ENCODE data around the gene LONRF2. TPM values are rescaled to one million over a fixed set of nuclear protein-coding genes. Genes with fewer than 3 reads are reported as not detected.

LONRF2 gene
- total and polyA plus RNA-seq, 2 experiments from 2014 or later, result under 0.01 TPM; not detected in 1

DNA sequence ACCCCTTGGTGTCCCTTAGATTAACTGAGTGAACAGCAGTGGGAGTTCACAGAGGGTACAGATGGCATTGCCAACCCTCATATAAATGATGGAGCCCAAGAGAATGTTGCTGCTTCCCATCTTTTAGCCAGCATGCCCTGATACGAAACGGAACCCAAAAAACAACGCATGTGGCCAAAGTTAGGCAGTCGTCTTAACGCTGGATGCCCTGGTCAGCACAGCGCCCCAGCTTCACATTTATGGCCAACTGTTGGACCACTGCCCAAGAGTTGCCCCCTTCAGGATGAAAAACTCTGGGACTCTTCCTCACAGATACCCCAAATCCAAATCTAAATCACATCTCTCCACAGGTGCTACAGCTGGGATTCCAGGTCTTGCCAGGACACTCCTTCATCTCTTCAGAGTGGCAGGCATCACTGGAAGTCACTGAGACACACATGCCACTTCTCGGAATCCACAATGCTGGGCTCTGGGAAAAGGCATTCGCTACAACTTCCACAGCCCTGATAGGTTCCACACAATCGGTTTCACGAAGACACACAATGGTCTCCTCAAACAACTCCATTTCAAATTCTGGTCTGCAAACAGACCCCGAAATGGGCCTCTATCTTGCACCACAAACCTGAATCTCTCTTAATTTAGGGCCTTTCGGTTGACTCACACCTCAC lies 44.6 kb downstream of the LONRF2 start:
- H3K9ac ChIP-seq, result no peak overlapping the region
- H3K27me3 ChIP-seq (replicated peaks; ENCODE audit: insufficient read depth), result 0 out of 2 replicates have a peak, but pooled peaks cover 3% of the 10 kb centered on the region
- no peaks in the 10 kb centered on the region for H3K4me1 ChIP-seq (ENCODE audit: insufficient read depth)
- in situ Hi-C loops (cut with MboI), result no loop called here
- no peak for DNase-seq
- H3K36me3 ChIP-seq (ENCODE audit: low read depth), result no peaks in the 10 kb centered on the region
- 80 to 82% methylated on average over 12 of the region's 12 CpGs for WGBS, 2 experiments (ENCODE audit: low coverage in 1 of 2, low lambda C conversion rate in 2 of 2, missing lambda C conversion rate in 2 of 2)
- no peak overlapping the region for H2AFZ ChIP-seq
- no peaks in the 10 kb centered on the region for H3K9me3 ChIP-seq (ENCODE audit: low read depth)
- H3K79me2 ChIP-seq (ENCODE audit: insufficient read depth), result no peaks in the 10 kb centered on the region
- no peak overlapping the region for H3K4me3 ChIP-seq
- H3K9me2 ChIP-seq (ENCODE audit: insufficient read depth), result no peaks in the 10 kb centered on the region
- H3F3A ChIP-seq (ENCODE audit: insufficient read depth), result no peaks in the 10 kb centered on the region
- no peak overlapping the region for H3K4me2 ChIP-seq (ENCODE audit: unreplicated experiment)
- no peaks in the 10 kb centered on the region for H4K20me1 ChIP-seq (ENCODE audit: insufficient read depth)
- no peak overlapping the region for H3K27ac ChIP-seq
- TF ChIP-seq EZH2phosphoT487 (IDR thresholded peaks at IDR 0.05; ENCODE audit: insufficient read depth, low read depth) (no peak), EZH2 (IDR thresholded peaks at IDR 0.05; ENCODE audit: insufficient read depth, poor library complexity, severe bottlenecking) (no peak)

DNA sequence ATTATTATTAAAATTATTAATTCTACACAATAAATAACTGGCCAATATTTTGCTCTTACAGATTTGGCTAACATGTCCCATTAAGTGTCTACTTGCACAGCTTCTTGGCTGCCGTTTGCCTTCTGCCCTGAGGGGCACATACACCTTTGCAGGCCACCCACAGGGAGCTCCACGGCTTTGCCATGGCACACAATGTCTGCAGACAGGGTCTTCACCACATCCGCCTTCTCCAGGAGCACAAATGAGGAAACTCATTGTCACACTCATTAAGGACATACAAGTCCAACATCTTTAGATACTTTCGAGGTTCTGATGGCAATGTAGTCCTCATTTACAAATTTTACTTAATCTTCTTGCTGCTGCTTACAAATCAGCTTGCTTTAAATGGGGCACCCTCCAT lies 45.6 kb downstream of the LONRF2 start:
- Histone ChIP-seq H3K36me3 (ENCODE audit: low read depth) (no peaks in the 10 kb centered on the region), H2AFZ (no peak overlapping the region), H3K4me2 (ENCODE audit: unreplicated experiment) (no peak overlapping the region), H3F3A (ENCODE audit: insufficient read depth) (no peaks in the 10 kb centered on the region), H3K27ac (no peak overlapping the region), H3K4me1 (ENCODE audit: insufficient read depth) (no peaks in the 10 kb centered on the region), H3K9ac (no peak overlapping the region), H4K20me1 (ENCODE audit: insufficient read depth) (no peaks in the 10 kb centered on the region), H3K9me2 (ENCODE audit: insufficient read depth) (no peaks in the 10 kb centered on the region), H3K4me3 (no peak overlapping the region), H3K9me3 (ENCODE audit: low read depth) (no peaks in the 10 kb centered on the region), H3K79me2 (ENCODE audit: insufficient read depth) (no peaks in the 10 kb centered on the region), H3K27me3 (replicated peaks; ENCODE audit: insufficient read depth) (0 out of 2 replicates have a peak, but pooled peaks cover 3% of the 10 kb centered on the region)
- TF ChIP-seq EZH2phosphoT487 (IDR thresholded peaks at IDR 0.05; ENCODE audit: insufficient read depth, low read depth), result no peak
- no peak for TF ChIP-seq EZH2 (IDR thresholded peaks at IDR 0.05; ENCODE audit: insufficient read depth, poor library complexity, severe bottlenecking)
- in situ Hi-C loops (cut with MboI), result no loop called here
- 64 to 66% methylated on average over 4 of the region's 4 CpGs for WGBS, 2 experiments (ENCODE audit: low coverage in 1 of 2, low lambda C conversion rate in 2 of 2, missing lambda C conversion rate in 2 of 2)
- no peak for DNase-seq

DNA sequence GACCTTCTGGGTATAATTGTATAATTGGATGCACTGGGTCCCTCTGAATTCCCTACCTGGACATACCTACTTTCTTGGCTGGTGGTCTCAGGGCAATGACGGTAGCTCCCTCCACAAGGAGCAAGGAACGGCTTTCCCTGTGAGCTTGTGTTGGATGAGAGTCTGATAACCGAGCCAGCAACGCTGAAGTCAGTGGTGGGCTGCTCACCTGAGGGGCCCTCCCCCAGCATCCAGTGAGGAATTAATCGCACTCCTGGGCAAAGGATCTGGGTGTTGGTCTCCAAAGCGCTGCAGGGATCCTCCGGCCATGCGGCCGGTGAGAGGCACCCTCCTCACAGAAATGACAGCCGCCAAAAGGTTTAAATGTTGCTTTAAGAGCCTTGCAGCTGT lies 47.1 kb downstream of the LONRF2 start:
- H3K36me3 ChIP-seq (ENCODE audit: low read depth), result no peaks in the 10 kb centered on the region
- no peaks in the 10 kb centered on the region for H3K4me1 ChIP-seq (ENCODE audit: insufficient read depth)
- H3K79me2 ChIP-seq (ENCODE audit: insufficient read depth), result no peaks in the 10 kb centered on the region
- no peak for DNase-seq
- H3K4me3 ChIP-seq, result no peak overlapping the region
- no peak overlapping the region for H3K4me2 ChIP-seq (ENCODE audit: unreplicated experiment)
- in situ Hi-C loops (cut with MboI), result no loop called here
- TF ChIP-seq EZH2phosphoT487 (IDR thresholded peaks at IDR 0.05; ENCODE audit: insufficient read depth, low read depth) (no peak), EZH2 (IDR thresholded peaks at IDR 0.05; ENCODE audit: insufficient read depth, poor library complexity, severe bottlenecking) (no peak)
- no peak overlapping the region for H3K27ac ChIP-seq
- no peak overlapping the region for H2AFZ ChIP-seq
- no peaks in the 10 kb centered on the region for H3F3A ChIP-seq (ENCODE audit: insufficient read depth)
- 0 out of 2 replicates have a peak, but pooled peaks cover 3% of the 10 kb centered on the region for H3K27me3 ChIP-seq (replicated peaks; ENCODE audit: insufficient read depth)
- H3K9ac ChIP-seq, result no peak overlapping the region
- H4K20me1 ChIP-seq (ENCODE audit: insufficient read depth), result no peaks in the 10 kb centered on the region
- WGBS, 2 experiments (ENCODE audit: low coverage in 1 of 2, low lambda C conversion rate in 2 of 2, missing lambda C conversion rate in 2 of 2), result 74 to 79% methylated on average over 10 of the region's 10 CpGs
- H3K9me2 ChIP-seq (ENCODE audit: insufficient read depth), result no peaks in the 10 kb centered on the region
- no peaks in the 10 kb centered on the region for H3K9me3 ChIP-seq (ENCODE audit: low read depth)

GRCh38 chr2:100274566-100275199 lies 47.6 kb downstream of the LONRF2 start:
- Histone ChIP-seq H3K4me2 (ENCODE audit: unreplicated experiment) (no peak overlapping the region), H3K9ac (no peak overlapping the region), H2AFZ (no peak overlapping the region), H3K9me2 (ENCODE audit: insufficient read depth) (no peaks in the 10 kb centered on the region), H3K79me2 (ENCODE audit: insufficient read depth) (no peaks in the 10 kb centered on the region), H3K27ac (no peak overlapping the region), H3K4me1 (ENCODE audit: insufficient read depth) (no peaks in the 10 kb centered on the region), H3K27me3 (replicated peaks; ENCODE audit: insufficient read depth) (0 out of 2 replicates have a peak, but pooled peaks cover 3% of the 10 kb centered on the region), H3F3A (ENCODE audit: insufficient read depth) (no peaks in the 10 kb centered on the region), H3K9me3 (ENCODE audit: low read depth) (no peaks in the 10 kb centered on the region), H4K20me1 (ENCODE audit: insufficient read depth) (no peaks in the 10 kb centered on the region), H3K36me3 (ENCODE audit: low read depth) (no peaks in the 10 kb centered on the region), H3K4me3 (no peak overlapping the region)
- TF ChIP-seq EZH2phosphoT487 (IDR thresholded peaks at IDR 0.05; ENCODE audit: insufficient read depth, low read depth), result no peak
- TF ChIP-seq EZH2 (IDR thresholded peaks at IDR 0.05; ENCODE audit: insufficient read depth, poor library complexity, severe bottlenecking), result no peak
- WGBS, 2 experiments (ENCODE audit: low coverage in 1 of 2, low lambda C conversion rate in 2 of 2, missing lambda C conversion rate in 2 of 2), result 66 to 71% methylated on average over 17 of the region's 17 CpGs
- in situ Hi-C loops (cut with MboI), result no loop called here
- no peak for DNase-seq

All from GM23248 (cell line).